Ovary (tissue), 3 donors: Measurements from ENCODE around the gene USP46.

Experiments
- CTCF ChIP-seq, 3 donors: fragments of 450-650 bp in 2 of 3; fragments of 200-600 bp in 1 of 3; IDR thresholded peaks; one replicate each; pipeline versions ENCODE4 v1.5.1 to v1.8.0; 2016 to 2022; ENCODE audit warnings: antibody characterized with exemption in 3 of 3, mild to moderate bottlenecking in 1 of 3
- POLR2A ChIP-seq: fragments of 450-650 bp; IDR thresholded peaks from one replicate; pipeline ENCODE4 v1.6.1; 2017; ENCODE audit warnings: antibody characterized with exemption, mild to moderate bottlenecking, moderate library complexity
- donor health status: DM: no; HTN: no; CAD: no.

GRCh38 chr4:52694936-52695335 lies 35.8 kb upstream of the USP46 start:
- no peak for TF ChIP-seq CTCF (IDR thresholded peaks at IDR 0.05)
- TF ChIP-seq POLR2A = no peak
